GM19397 (cell line): ENCODE data around the gene EMP3.
A peak's percentile ranks its signal among the peaks of the same experiment; 100 is the strongest.
"Not testable (repeated sequence)": the region's sequence is repeated elsewhere in the genome, so short reads cannot be mapped to it uniquely, and the experiment has no call there.

ENCODE experiments used
- ATAC-seq: cut with Tn5 transposase; IDR thresholded peaks from one replicate; pipeline ENCODE4 v1.9.1; 2021; ENCODE audit warnings: mild to moderate bottlenecking, moderate library complexity; ENCODE audit not compliant: unreplicated experiment

Gene EMP3

GRCh38 chr19:48315712-48316111, 9.6 kb upstream of the EMP3 start:
- no peak for ATAC-seq

- not testable (repeated sequence) for ATAC-seq
These were observed 7.7 kb upstream of the EMP3 start for GRCh38 chr19:48317708-48317960.

GRCh38 chr19:48318286-48318987, 6.9 kb upstream of the EMP3 start:
- no peak for ATAC-seq

- ATAC-seq, result no peak
These were observed 5.5 kb upstream of the EMP3 start for GRCh38 chr19:48319647-48320541.

- peak; percentile 53 for ATAC-seq
These were observed 4.1 kb upstream of the EMP3 start for GRCh38 chr19:48321372-48321621.

- peak; percentile 56 for ATAC-seq
These were observed 3.4 kb upstream of the EMP3 start for GRCh38 chr19:48321622-48322591.

GRCh38 chr19:48329167-48329891, 4.0 kb downstream of the EMP3 start:
- ATAC-seq, result no peak

- peak; percentile 34 for ATAC-seq
These were observed 4.8 kb downstream of the EMP3 start for GRCh38 chr19:48330012-48330681.

- no peak for ATAC-seq
These were observed 7.0 kb downstream of the EMP3 start for GRCh38 chr19:48332351-48332661.

GRCh38 chr19:48332662-48333466, 7.5 kb downstream of the EMP3 start:
- peak; percentile 51 for ATAC-seq

GRCh38 chr19:48333467-48334384, 8.4 kb downstream of the EMP3 start:
- peak; percentile 53 for ATAC-seq

GRCh38 chr19:48338253-48338755, 13.0 kb downstream of the EMP3 start:
- ATAC-seq, result no peak

- ATAC-seq, result no peak
These were observed 13.6 kb downstream of the EMP3 start for GRCh38 chr19:48338802-48339503.

- ATAC-seq, result no peak
These were observed 15.6 kb downstream of the EMP3 start for GRCh38 chr19:48340995-48341394.

- no peak for ATAC-seq
These were observed 16.4 kb downstream of the EMP3 start for GRCh38 chr19:48341515-48342413.

GRCh38 chr19:48342414-48342738, 17.0 kb downstream of the EMP3 start:
- no peak for ATAC-seq
